ENCODE data around the gene MAGEB18.
A peak's percentile ranks its signal among the peaks of the same experiment; 100 is the strongest.

MAGEB18 gene

GRCh38 chrX:26138274-26138673 is at the start of gene MAGEB18:
MAGEB18 (plus strand) TSS chrX:26138343; CDS start chrX:26138986, 643 bp downstream.
- no peak within 1 kb of the TSS for H3K4me3 ChIP-seq (ENCODE audit: low read length)
- DNase-seq (ENCODE audit: low read depth): no peak
- TF ChIP-seq CTCF (IDR thresholded peaks at IDR 0.05; ENCODE audit: insufficient read depth, low read depth, low read length, missing control alignments): no peak

- no peak overlapping the region for H3K4me3 ChIP-seq (ENCODE audit: low read length)
- no peak for TF ChIP-seq CTCF (IDR thresholded peaks at IDR 0.05; ENCODE audit: insufficient read depth, low read depth, low read length, missing control alignments)
- DNase-seq (ENCODE audit: low read depth): peak; percentile 0
Measured at GRCh38 chrX:26100421-26100920, 37.7 kb upstream of the MAGEB18 start.

- no peak for DNase-seq (ENCODE audit: low read depth)
- H3K4me3 ChIP-seq (ENCODE audit: low read length): no peak overlapping the region
- TF ChIP-seq CTCF (IDR thresholded peaks at IDR 0.05; ENCODE audit: insufficient read depth, low read depth, low read length, missing control alignments): no peak
Measured at GRCh38 chrX:26109142-26109541, 29.0 kb upstream of the MAGEB18 start.

GRCh38 chrX:26146024-26146423 is 7.9 kb downstream of the MAGEB18 start:
- no peak overlapping the region for H3K4me3 ChIP-seq (ENCODE audit: low read length)
- DNase-seq (ENCODE audit: low read depth): peak; percentile 0
- no peak for TF ChIP-seq CTCF (IDR thresholded peaks at IDR 0.05; ENCODE audit: insufficient read depth, low read depth, low read length, missing control alignments)

- no peak for DNase-seq (ENCODE audit: low read depth)
- H3K4me3 ChIP-seq (ENCODE audit: low read length): no peak within 1 kb of the TSS
- TF ChIP-seq CTCF (IDR thresholded peaks at IDR 0.05; ENCODE audit: insufficient read depth, low read depth, low read length, missing control alignments): no peak
Measured at GRCh38 chrX:26160301-26160700, 22.2 kb downstream of the MAGEB18 start, which contains the start of gene MAGEB6B. MAGEB6B (plus strand) TSS chrX:26160601; CDS start chrX:26160601, 0 bp downstream.
